ENCODE measurements around the gene LIPC.

DNA sequence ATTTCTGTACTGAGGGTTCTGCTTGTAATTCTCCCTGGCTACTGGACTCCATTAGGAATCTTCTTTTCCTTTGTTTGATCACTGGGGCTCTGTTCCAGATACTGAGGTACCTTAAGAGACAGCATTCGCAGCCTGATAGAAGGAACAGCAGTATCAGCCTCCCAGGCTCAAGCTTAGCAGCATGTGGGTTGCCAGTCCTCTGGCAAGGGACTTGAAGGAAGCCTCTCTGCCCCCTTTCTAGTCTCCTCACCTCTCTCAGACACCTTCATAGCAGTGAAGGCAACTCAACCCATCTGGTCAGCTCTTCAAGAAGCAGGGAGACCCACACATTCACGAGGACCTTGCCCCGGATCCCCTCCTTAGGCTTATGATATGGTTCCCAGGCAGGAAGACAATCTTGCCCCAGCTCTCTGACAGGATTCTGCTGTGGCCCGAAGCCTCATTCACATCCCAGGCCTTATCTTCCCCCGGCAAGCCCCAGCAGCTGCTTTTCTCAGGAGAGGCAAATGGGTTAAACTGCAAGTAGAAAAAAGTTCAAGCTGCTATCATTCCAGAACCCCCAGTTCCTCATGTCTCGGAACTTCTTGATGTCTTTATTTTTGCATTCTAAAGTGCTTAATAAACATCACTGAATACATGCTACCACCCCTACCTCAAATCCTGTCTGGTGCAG lies 153.1 kb downstream of the LIPC start:
- no peak for TF ChIP-seq BACH2 (CRISPR knock-in tag; IDR thresholded peaks at IDR 0.05; ENCODE audit: borderline replicate concordance)
- no peak for TF ChIP-seq ZFP30 (CRISPR knock-in tag; IDR thresholded peaks at IDR 0.05)
- no peak for TF ChIP-seq TCF4 (CRISPR knock-in tag; IDR thresholded peaks at IDR 0.05; ENCODE audit: borderline replicate concordance)
- TF ChIP-seq, protein P1, sequence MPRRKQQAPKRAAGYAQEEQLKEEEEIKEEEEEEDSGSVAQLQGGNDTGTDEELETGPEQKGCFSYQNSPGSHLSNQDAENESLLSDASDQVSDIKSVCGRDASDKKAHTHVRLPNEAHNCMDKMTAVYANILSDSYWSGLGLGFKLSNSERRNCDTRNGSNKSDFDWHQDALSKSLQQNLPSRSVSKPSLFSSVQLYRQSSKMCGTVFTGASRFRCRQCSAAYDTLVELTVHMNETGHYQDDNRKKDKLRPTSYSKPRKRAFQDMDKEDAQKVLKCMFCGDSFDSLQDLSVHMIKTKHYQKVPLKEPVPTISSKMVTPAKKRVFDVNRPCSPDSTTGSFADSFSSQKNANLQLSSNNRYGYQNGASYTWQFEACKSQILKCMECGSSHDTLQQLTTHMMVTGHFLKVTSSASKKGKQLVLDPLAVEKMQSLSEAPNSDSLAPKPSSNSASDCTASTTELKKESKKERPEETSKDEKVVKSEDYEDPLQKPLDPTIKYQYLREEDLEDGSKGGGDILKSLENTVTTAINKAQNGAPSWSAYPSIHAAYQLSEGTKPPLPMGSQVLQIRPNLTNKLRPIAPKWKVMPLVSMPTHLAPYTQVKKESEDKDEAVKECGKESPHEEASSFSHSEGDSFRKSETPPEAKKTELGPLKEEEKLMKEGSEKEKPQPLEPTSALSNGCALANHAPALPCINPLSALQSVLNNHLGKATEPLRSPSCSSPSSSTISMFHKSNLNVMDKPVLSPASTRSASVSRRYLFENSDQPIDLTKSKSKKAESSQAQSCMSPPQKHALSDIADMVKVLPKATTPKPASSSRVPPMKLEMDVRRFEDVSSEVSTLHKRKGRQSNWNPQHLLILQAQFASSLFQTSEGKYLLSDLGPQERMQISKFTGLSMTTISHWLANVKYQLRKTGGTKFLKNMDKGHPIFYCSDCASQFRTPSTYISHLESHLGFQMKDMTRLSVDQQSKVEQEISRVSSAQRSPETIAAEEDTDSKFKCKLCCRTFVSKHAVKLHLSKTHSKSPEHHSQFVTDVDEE (CRISPR knock-in tag; IDR thresholded peaks at IDR 0.05), result no peak
- no peak for TF ChIP-seq ZNF8 (CRISPR knock-in tag; IDR thresholded peaks at IDR 0.05)
- no peak for TF ChIP-seq RARB (CRISPR knock-in tag; IDR thresholded peaks at IDR 0.05)
- no peak for TF ChIP-seq TOX (CRISPR knock-in tag; IDR thresholded peaks at IDR 0.05; ENCODE audit: borderline replicate concordance)
- no peak for TF ChIP-seq PPARA (CRISPR knock-in tag; IDR thresholded peaks at IDR 0.05; ENCODE audit: borderline replicate concordance)
- TF ChIP-seq, protein P2, sequence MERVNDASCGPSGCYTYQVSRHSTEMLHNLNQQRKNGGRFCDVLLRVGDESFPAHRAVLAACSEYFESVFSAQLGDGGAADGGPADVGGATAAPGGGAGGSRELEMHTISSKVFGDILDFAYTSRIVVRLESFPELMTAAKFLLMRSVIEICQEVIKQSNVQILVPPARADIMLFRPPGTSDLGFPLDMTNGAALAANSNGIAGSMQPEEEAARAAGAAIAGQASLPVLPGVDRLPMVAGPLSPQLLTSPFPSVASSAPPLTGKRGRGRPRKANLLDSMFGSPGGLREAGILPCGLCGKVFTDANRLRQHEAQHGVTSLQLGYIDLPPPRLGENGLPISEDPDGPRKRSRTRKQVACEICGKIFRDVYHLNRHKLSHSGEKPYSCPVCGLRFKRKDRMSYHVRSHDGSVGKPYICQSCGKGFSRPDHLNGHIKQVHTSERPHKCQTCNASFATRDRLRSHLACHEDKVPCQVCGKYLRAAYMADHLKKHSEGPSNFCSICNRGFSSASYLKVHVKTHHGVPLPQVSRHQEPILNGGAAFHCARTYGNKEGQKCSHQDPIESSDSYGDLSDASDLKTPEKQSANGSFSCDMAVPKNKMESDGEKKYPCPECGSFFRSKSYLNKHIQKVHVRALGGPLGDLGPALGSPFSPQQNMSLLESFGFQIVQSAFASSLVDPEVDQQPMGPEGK (CRISPR knock-in tag; IDR thresholded peaks at IDR 0.05; ENCODE audit: borderline replicate concordance), result no peak
- no peak for TF ChIP-seq ZNF565 (CRISPR knock-in tag; conservative IDR thresholded peaks at IDR 0.05; ENCODE audit: low read depth)
- TF ChIP-seq, protein P3, sequence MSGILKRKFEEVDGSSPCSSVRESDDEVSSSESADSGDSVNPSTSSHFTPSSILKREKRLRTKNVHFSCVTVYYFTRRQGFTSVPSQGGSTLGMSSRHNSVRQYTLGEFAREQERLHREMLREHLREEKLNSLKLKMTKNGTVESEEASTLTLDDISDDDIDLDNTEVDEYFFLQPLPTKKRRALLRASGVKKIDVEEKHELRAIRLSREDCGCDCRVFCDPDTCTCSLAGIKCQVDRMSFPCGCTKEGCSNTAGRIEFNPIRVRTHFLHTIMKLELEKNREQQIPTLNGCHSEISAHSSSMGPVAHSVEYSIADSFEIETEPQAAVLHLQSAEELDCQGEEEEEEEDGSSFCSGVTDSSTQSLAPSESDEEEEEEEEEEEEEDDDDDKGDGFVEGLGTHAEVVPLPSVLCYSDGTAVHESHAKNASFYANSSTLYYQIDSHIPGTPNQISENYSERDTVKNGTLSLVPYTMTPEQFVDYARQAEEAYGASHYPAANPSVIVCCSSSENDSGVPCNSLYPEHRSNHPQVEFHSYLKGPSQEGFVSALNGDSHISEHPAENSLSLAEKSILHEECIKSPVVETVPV (CRISPR knock-in tag; IDR thresholded peaks at IDR 0.05), result no peak
- no peak for TF ChIP-seq ZFP3 (CRISPR knock-in tag; IDR thresholded peaks at IDR 0.05)
- TF ChIP-seq ARNTL (CRISPR knock-in tag; IDR thresholded peaks at IDR 0.05; ENCODE audit: borderline replicate concordance, low read depth), result no peak
- no peak for TF ChIP-seq CSDC2 (CRISPR knock-in tag; IDR thresholded peaks at IDR 0.05)

Data from SK-N-SH treated with all-trans-retinoic acid at 6 μM for 48 hours (cell line).